ENCODE measurements around the gene HSPA4L.

Gene HSPA4L

DNA sequence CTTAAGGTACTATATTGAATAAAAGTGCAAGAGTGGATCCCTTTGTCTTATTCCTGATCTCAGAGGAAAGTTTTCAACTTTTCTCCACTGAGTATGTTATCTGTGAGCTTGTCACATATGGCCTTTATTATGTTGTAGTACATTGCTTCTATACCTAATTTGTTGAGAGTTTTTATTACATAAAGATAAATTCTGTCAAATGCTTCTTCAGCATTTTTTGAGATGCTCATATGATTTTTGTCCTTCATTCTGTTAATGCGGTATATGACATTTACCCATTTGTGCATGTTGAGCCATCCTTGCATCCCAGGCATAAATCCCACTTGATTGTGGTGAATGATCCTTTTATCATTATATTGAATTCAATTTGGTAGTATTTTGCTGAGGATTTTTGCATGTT is 40.9 kb upstream of the HSPA4L start:
- Histone ChIP-seq H3K4me1 (ENCODE audit: control insufficient read depth, insufficient read depth, low read depth, low read length) (peaks cover 2% of the 10 kb centered on the region), H3K14ac (ENCODE audit: low read length in 2 of 2) (no peak overlapping the region), H3K27me3 (ENCODE audit: control insufficient read depth in 1 of 2, insufficient read depth in 1 of 2, low read length in 2 of 2) (no peaks in the 10 kb centered on the region), H2BK12ac (ENCODE audit: low read length in 2 of 2) (no peak overlapping the region), H3K23ac (ENCODE audit: low read length in 2 of 2) (no peak overlapping the region), H2AFZ (ENCODE audit: low read depth, low read length) (no peak overlapping the region), H3K4ac (ENCODE audit: low read depth in 1 of 2, low read length in 2 of 2) (no peak overlapping the region), H3K79me1 (replicated peaks; ENCODE audit: low read length, poor library complexity, severe bottlenecking) (no peaks in the 10 kb centered on the region), H3K9ac (ENCODE audit: low read length) (no peak overlapping the region), H3K9me3 (ENCODE audit: control insufficient read depth, low read length) (peaks cover 18% of the 10 kb centered on the region), H2AK5ac (ENCODE audit: low read length, severe bottlenecking) (no peak overlapping the region), H3K36me3 (ENCODE audit: control insufficient read depth in 1 of 2, insufficient read depth in 2 of 2, low read depth in 1 of 2, low read length in 2 of 2) (no peaks in the 10 kb centered on the region), H3K18ac (ENCODE audit: low read depth in 1 of 2, low read length in 2 of 2) (no peak overlapping the region), H3K4me2 (ENCODE audit: low read length, poor library complexity, severe bottlenecking) (no peak overlapping the region), H2BK5ac (ENCODE audit: low read depth, low read length, poor library complexity, severe bottlenecking) (no peak overlapping the region), H3K27ac (ENCODE audit: low read length, poor library complexity, severe bottlenecking) (no peak overlapping the region), H2BK15ac (ENCODE audit: low read depth, poor library complexity, severe bottlenecking) (no peak overlapping the region), H4K8ac (ENCODE audit: low read length) (no peak overlapping the region), H3K4me3 (ENCODE audit: insufficient read depth in 1 of 2, low read depth in 1 of 2, low read length in 2 of 2) (no peak overlapping the region), H2BK120ac (ENCODE audit: low read depth, low read length) (no peak overlapping the region), H4K91ac (ENCODE audit: low read length) (no peak overlapping the region)
- DNase-seq = no peak
- 100% methylated on average over 1 of the region's 1 CpG for WGBS

DNA sequence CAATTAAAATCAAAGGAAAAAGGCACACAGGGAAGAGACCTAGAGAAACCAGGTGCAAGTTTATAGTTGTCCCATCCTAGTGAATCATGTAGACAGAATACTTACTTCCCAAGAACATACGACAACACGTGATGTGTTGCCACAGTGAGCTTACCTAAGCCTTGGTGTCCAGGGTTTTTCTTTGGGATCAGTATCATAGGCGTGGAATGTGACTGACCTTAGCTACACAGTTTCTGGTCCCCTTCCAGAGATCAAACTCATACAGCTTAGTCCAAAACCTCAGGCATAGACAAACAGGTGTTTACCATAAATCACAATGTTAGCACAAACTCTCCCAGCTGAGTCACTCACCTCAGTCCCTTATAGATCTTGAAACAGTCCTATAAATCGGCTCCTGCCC is 34.2 kb upstream of the HSPA4L start:
- WGBS = 85% methylated on average over 4 of the region's 4 CpGs
- H3K4me2 ChIP-seq (ENCODE audit: low read length, poor library complexity, severe bottlenecking) = no peak overlapping the region
- no peak for DNase-seq

GRCh38 chr4:127748957-127749356 is 33.2 kb upstream of the HSPA4L start:
- peaks cover 27% of the 10 kb centered on the region for H3K9me3 ChIP-seq (ENCODE audit: control insufficient read depth, low read length)
- no peak overlapping the region for H3K27ac ChIP-seq (ENCODE audit: low read length, poor library complexity, severe bottlenecking)
- H2BK12ac ChIP-seq (ENCODE audit: low read length in 2 of 2) = no peak overlapping the region
- no peak overlapping the region for H3K4me3 ChIP-seq (ENCODE audit: insufficient read depth in 1 of 2, low read depth in 1 of 2, low read length in 2 of 2)
- no peaks in the 10 kb centered on the region for H3K27me3 ChIP-seq (ENCODE audit: control insufficient read depth in 1 of 2, insufficient read depth in 1 of 2, low read length in 2 of 2)
- no peak overlapping the region for H2AFZ ChIP-seq (ENCODE audit: low read depth, low read length)
- no peak for DNase-seq
- H3K14ac ChIP-seq (ENCODE audit: low read length in 2 of 2) = no peak overlapping the region
- H3K9ac ChIP-seq (ENCODE audit: low read length) = no peak overlapping the region
- no peaks in the 10 kb centered on the region for H3K79me1 ChIP-seq (replicated peaks; ENCODE audit: low read length, poor library complexity, severe bottlenecking)
- H3K4ac ChIP-seq (ENCODE audit: low read depth in 1 of 2, low read length in 2 of 2) = no peak overlapping the region
- H3K36me3 ChIP-seq (ENCODE audit: control insufficient read depth in 1 of 2, insufficient read depth in 2 of 2, low read depth in 1 of 2, low read length in 2 of 2) = no peaks in the 10 kb centered on the region
- 88% methylated on average over 1 of the region's 2 CpGs for WGBS
- H4K91ac ChIP-seq (ENCODE audit: low read length) = no peak overlapping the region
- no peak overlapping the region for H2BK5ac ChIP-seq (ENCODE audit: low read depth, low read length, poor library complexity, severe bottlenecking)
- no peak overlapping the region for H2BK15ac ChIP-seq (ENCODE audit: low read depth, poor library complexity, severe bottlenecking)
- no peak overlapping the region for H3K18ac ChIP-seq (ENCODE audit: low read depth in 1 of 2, low read length in 2 of 2)
- no peak overlapping the region for H3K23ac ChIP-seq (ENCODE audit: low read length in 2 of 2)
- no peak overlapping the region for H2AK5ac ChIP-seq (ENCODE audit: low read length, severe bottlenecking)
- no peak overlapping the region for H3K4me2 ChIP-seq (ENCODE audit: low read length, poor library complexity, severe bottlenecking)
- H2BK120ac ChIP-seq (ENCODE audit: low read depth, low read length) = no peak overlapping the region
- H3K4me1 ChIP-seq (ENCODE audit: control insufficient read depth, insufficient read depth, low read depth, low read length) = no peaks in the 10 kb centered on the region
- no peak overlapping the region for H4K8ac ChIP-seq (ENCODE audit: low read length)

More for the DNA sequence above, 34.2 kb upstream of the HSPA4L start:
- no peak overlapping the region for H3K14ac ChIP-seq (ENCODE audit: low read length in 2 of 2)
- no peaks in the 10 kb centered on the region for H3K36me3 ChIP-seq (ENCODE audit: control insufficient read depth in 1 of 2, insufficient read depth in 2 of 2, low read depth in 1 of 2, low read length in 2 of 2)
- H2BK120ac ChIP-seq (ENCODE audit: low read depth, low read length) = no peak overlapping the region
- H4K91ac ChIP-seq (ENCODE audit: low read length) = no peak overlapping the region
- no peak overlapping the region for H3K27ac ChIP-seq (ENCODE audit: low read length, poor library complexity, severe bottlenecking)
- no peak overlapping the region for H3K4ac ChIP-seq (ENCODE audit: low read depth in 1 of 2, low read length in 2 of 2)
- H2BK15ac ChIP-seq (ENCODE audit: low read depth, poor library complexity, severe bottlenecking) = no peak overlapping the region
- H4K8ac ChIP-seq (ENCODE audit: low read length) = no peak overlapping the region
- H3K27me3 ChIP-seq (ENCODE audit: control insufficient read depth in 1 of 2, insufficient read depth in 1 of 2, low read length in 2 of 2) = no peaks in the 10 kb centered on the region
- peaks cover 27% of the 10 kb centered on the region for H3K9me3 ChIP-seq (ENCODE audit: control insufficient read depth, low read length)
- H3K18ac ChIP-seq (ENCODE audit: low read depth in 1 of 2, low read length in 2 of 2) = no peak overlapping the region
- no peak overlapping the region for H2BK12ac ChIP-seq (ENCODE audit: low read length in 2 of 2)
- H3K9ac ChIP-seq (ENCODE audit: low read length) = no peak overlapping the region
- H2AFZ ChIP-seq (ENCODE audit: low read depth, low read length) = no peak overlapping the region
- H3K79me1 ChIP-seq (replicated peaks; ENCODE audit: low read length, poor library complexity, severe bottlenecking) = no peaks in the 10 kb centered on the region
- H3K4me3 ChIP-seq (ENCODE audit: insufficient read depth in 1 of 2, low read depth in 1 of 2, low read length in 2 of 2) = no peak overlapping the region
- no peak overlapping the region for H3K23ac ChIP-seq (ENCODE audit: low read length in 2 of 2)
- H2BK5ac ChIP-seq (ENCODE audit: low read depth, low read length, poor library complexity, severe bottlenecking) = no peak overlapping the region
- H2AK5ac ChIP-seq (ENCODE audit: low read length, severe bottlenecking) = no peak overlapping the region
- H3K4me1 ChIP-seq (ENCODE audit: control insufficient read depth, insufficient read depth, low read depth, low read length) = no peaks in the 10 kb centered on the region

- Histone ChIP-seq H3K14ac (ENCODE audit: low read length in 2 of 2) (no peak overlapping the region), H2AFZ (ENCODE audit: low read depth, low read length) (no peak overlapping the region), H2AK5ac (ENCODE audit: low read length, severe bottlenecking) (peak overlapping the region; percentile 31), H3K4ac (ENCODE audit: low read depth in 1 of 2, low read length in 2 of 2) (no peak overlapping the region), H4K91ac (ENCODE audit: low read length) (no peak overlapping the region), H3K79me1 (replicated peaks; ENCODE audit: low read length, poor library complexity, severe bottlenecking) (no peaks in the 10 kb centered on the region), H3K27me3 (ENCODE audit: control insufficient read depth in 1 of 2, insufficient read depth in 1 of 2, low read length in 2 of 2) (no peaks in the 10 kb centered on the region), H3K9ac (ENCODE audit: low read length) (no peak overlapping the region), H3K4me2 (ENCODE audit: low read length, poor library complexity, severe bottlenecking) (no peak overlapping the region), H2BK5ac (ENCODE audit: low read depth, low read length, poor library complexity, severe bottlenecking) (no peak overlapping the region), H2BK12ac (ENCODE audit: low read length in 2 of 2) (no peak overlapping the region), H2BK15ac (ENCODE audit: low read depth, poor library complexity, severe bottlenecking) (no peak overlapping the region), H3K18ac (ENCODE audit: low read depth in 1 of 2, low read length in 2 of 2) (no peak overlapping the region), H3K23ac (ENCODE audit: low read length in 2 of 2) (no peak overlapping the region), H3K4me3 (ENCODE audit: insufficient read depth in 1 of 2, low read depth in 1 of 2, low read length in 2 of 2) (no peak overlapping the region), H3K27ac (ENCODE audit: low read length, poor library complexity, severe bottlenecking) (peak overlapping the region; percentile 49), H4K8ac (ENCODE audit: low read length) (no peak overlapping the region), H2BK120ac (ENCODE audit: low read depth, low read length) (no peak overlapping the region), H3K4me1 (ENCODE audit: control insufficient read depth, insufficient read depth, low read depth, low read length) (no peaks in the 10 kb centered on the region), H3K36me3 (ENCODE audit: control insufficient read depth in 1 of 2, insufficient read depth in 2 of 2, low read depth in 1 of 2, low read length in 2 of 2) (no peaks in the 10 kb centered on the region), H3K9me3 (ENCODE audit: control insufficient read depth, low read length) (peaks cover 4% of the 10 kb centered on the region)
- DNase-seq = no peak
- WGBS = 80% methylated on average over 2 of the region's 2 CpGs
Observed at GRCh38 chr4:127756906-127757305, 25.2 kb upstream of the HSPA4L start.
